Heart right ventricle (tissue), 16 donors: ENCODE measurements around the gene PDHA1. TPM values are rescaled to one million over a fixed set of nuclear protein-coding genes. Genes with fewer than 3 reads are reported as not detected.

Experiments
- ATAC-seq, 8 donors: fragments of 200-7000 bp; cut with Tn5 transposase; one replicate each; pipeline ENCODE4 v1.9.1; 2020; ENCODE audit warnings: mild to moderate bottlenecking in 8 of 8, moderate library complexity in 8 of 8, moderate number of reproducible peaks in 1 of 8
- DNase-seq, 2 donors: peaks; one replicate each; pipeline ENCODE4 v3.0.0-alpha.2; 2020
- H3K27ac ChIP-seq, 10 donors: fragments of 200-600 bp; sonication (generic) in 2 of 10; one replicate each; pipeline versions ENCODE4 v1.5.0 to v1.8.0; 2020 to 2022; ENCODE audit warnings: mild to moderate bottlenecking in 3 of 10
- H3K27me3 ChIP-seq, 7 donors: fragments of 200-600 bp; one replicate each; pipeline ENCODE4 v1.8.0; 2021 to 2022; ENCODE audit warnings: mild to moderate bottlenecking in 2 of 7
- H3K36me3 ChIP-seq, 9 donors: fragments of 200-600 bp; sonication (generic) in 1 of 9; one replicate each; pipeline versions ENCODE4 v1.5.0 to v1.8.0; 2020 to 2022; ENCODE audit warnings: mild to moderate bottlenecking in 2 of 9
- H3K4me1 ChIP-seq, 9 donors: fragments of 200-600 bp; sonication (generic) in 1 of 9; one replicate each; pipeline versions ENCODE4 v1.5.0 to v1.8.0; 2020 to 2022; ENCODE audit warnings: mild to moderate bottlenecking in 4 of 9
- H3K4me3 ChIP-seq, 10 donors: fragments of 200-600 bp; sonication (generic) in 2 of 10; one replicate each; pipeline versions ENCODE4 v1.5.0 to v1.8.0; 2020 to 2022; ENCODE audit warnings: mild to moderate bottlenecking in 7 of 10, moderate library complexity in 2 of 10
- H3K9me3 ChIP-seq, 11 donors: fragments of 200-600 bp in 10 of 11; sonication (generic) in 2 of 11; one replicate each; pipeline versions ENCODE4 v1.5.0 to v1.8.0; 2013 to 2022; ENCODE audit warnings: mild to moderate bottlenecking in 2 of 11, control low read depth in 1 of 11, moderate library complexity in 1 of 11
- WGBS, 2 donors: extraction: QIAGEN DNeasy Blood & Tissue Kit; methylation state at CpG; one replicate each; pipeline ENCODE4 v1.1.7; 2013; ENCODE audit warnings: inconsistent platforms in 1 of 2; 5-methylcytosine and 5-hydroxymethylcytosine counted together
- intact Hi-C, 10 donors: fragments of 100-400 bp; cut with DNase I; formaldehyde crosslinking; loops; one replicate each; pipeline versions ENCODE4 v1.11.1 to v1.14.2; 2022
- polyA plus RNA-seq, 2 donors: library from polyadenylated mRNA; stranded (reverse); fragments of 200-250 nt; gene quantifications; one replicate each; pipeline ENCODE4 v1.2.3, GENCODE V29; 2013
- total RNA-seq, 10 donors: library from RNA; stranded (reverse); fragmentation: NEBNext Ultra II Directional in 3 of 10; extraction: Animal tissue kit (Norgen Biotek cat#: 25700) in 3 of 10; gene quantifications; one replicate each; pipeline versions ENCODE4 v1.2.1 to v1.2.4, GENCODE V29; 2021 to 2023
- TF ChIP-seq, protein P1 (sequence below), 9 donors: fragments of 200-600 bp; sonication (generic) in 2 of 9; IDR thresholded peaks; one replicate each; pipeline versions ENCODE4 v1.5.0 to v1.8.0; 2021 to 2022; ENCODE audit warnings: antibody characterized with exemption in 9 of 9, mild to moderate bottlenecking in 5 of 9, moderate library complexity in 1 of 9
- donor health status: Arrhythmogenic right ventricular cardiomyopathy.
- donor health status: ischemic (EF 13 %, LVEDD 7.1; RV severe dilation, severe dysfunction).
- donor health status: healthy with polysubstance abuse.
- donor health status: DM: no; HTN: yes; CAD: no.
- donor health status: DM: no; HTN: no; CAD: no.
- donor health status: ischemic (EF 25% LVEDD 6.9; RV normal size, moderate dysfunction).
- donor health status: ischemic (EF 25% LVEDD 5.7; RV mildly dilated, moderate dysfunction).
- donor health status: healthy.
- donor health status: DM: yes; HTN: yes; CAD: no.
- donor health status: Ischemic cardiomyopathy.
- donor health status: ischemic (EF 35%, LVEDD 5.7; RV mildly dilated, moderate dysfunction).
- donor health status: nonischemic (EF 11% LVEDD 7.7; RV severe dilation, severe dysfunction).
- donor health status: DM: yes; HTN: yes; CAD: no.
- donor health status: PGD.
- donor health status: ischemic (EF 29% LVEDD 5.4; RV normal size, mild dysfunction).
- donor health status: nonischemic (EF 23%, LVEDD 6.1; RV moderate dilation, normal function).

Gene PDHA1
- total and polyA plus RNA-seq, 12 donors, result 867 to 1,411 (median 1,050) TPM

DNA sequence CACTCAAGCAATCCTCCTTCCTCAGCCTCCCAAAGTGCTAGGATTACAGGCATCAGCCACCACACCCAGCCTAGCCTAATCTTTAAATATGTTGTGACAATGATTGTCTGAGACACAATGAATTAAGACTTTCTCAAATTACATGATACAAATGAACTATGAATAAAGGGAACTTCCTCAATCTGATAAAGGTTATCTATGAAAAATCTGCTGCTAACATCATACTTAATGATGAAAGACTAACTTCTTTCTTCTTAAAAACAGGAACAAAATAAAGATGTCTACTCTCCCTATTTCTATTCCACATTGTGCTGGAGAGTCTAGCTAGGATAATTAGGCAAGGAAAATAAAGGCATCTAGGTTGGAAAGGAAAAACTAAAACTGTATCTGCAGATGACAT, 60.0 kb downstream of the PDHA1 start:
- TF ChIP-seq, protein P1, sequence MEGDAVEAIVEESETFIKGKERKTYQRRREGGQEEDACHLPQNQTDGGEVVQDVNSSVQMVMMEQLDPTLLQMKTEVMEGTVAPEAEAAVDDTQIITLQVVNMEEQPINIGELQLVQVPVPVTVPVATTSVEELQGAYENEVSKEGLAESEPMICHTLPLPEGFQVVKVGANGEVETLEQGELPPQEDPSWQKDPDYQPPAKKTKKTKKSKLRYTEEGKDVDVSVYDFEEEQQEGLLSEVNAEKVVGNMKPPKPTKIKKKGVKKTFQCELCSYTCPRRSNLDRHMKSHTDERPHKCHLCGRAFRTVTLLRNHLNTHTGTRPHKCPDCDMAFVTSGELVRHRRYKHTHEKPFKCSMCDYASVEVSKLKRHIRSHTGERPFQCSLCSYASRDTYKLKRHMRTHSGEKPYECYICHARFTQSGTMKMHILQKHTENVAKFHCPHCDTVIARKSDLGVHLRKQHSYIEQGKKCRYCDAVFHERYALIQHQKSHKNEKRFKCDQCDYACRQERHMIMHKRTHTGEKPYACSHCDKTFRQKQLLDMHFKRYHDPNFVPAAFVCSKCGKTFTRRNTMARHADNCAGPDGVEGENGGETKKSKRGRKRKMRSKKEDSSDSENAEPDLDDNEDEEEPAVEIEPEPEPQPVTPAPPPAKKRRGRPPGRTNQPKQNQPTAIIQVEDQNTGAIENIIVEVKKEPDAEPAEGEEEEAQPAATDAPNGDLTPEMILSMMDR (IDR thresholded peaks at IDR 0.05), result no peak
- Histone ChIP-seq H3K27ac (no peak overlapping the region), H3K4me3 (no peak overlapping the region), H3K9me3 (no peaks in the 10 kb centered on the region), H3K27me3 (peaks cover 0 to 4% (median 0%) of the 10 kb centered on the region in 7 donors), H3K36me3 (no peaks in the 10 kb centered on the region), H3K4me1 (no peaks in the 10 kb centered on the region)
- no peak for DNase-seq
- intact Hi-C loops, result no loop called here
- no peak for ATAC-seq

DNA sequence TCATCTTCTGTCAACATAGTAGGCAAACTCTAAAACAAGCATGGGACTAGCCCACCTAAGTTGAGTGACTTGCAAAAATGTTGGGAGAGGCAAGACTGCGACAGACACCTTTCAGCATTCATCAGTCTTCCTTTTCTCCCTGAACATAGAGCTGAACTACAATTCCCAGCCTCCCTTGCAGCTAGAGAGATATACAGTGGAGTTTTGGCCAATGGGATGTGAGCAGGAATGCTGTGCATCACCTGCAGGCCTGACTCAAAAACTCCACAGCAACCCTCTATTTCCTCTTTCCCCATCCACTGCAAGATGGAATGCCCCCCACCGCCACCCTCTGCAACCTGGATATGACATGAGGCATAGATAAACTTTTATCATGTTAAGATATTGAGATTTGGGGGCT, 66.5 kb downstream of the PDHA1 start:
- ATAC-seq (no peak), DNase-seq (no peak)
- no peak overlapping the region for H3K4me3 ChIP-seq
- no peaks in the 10 kb centered on the region for H3K36me3 ChIP-seq
- TF ChIP-seq, protein P1 (IDR thresholded peaks at IDR 0.05), result no peak
- intact Hi-C loops, result no loop called here
- H3K27ac ChIP-seq, result no peak overlapping the region
- H3K9me3 ChIP-seq, result peaks cover 0 to 7% (median 0%) of the 10 kb centered on the region in 11 donors
- H3K4me1 ChIP-seq, result no peaks in the 10 kb centered on the region
- WGBS, 2 donors, result 91 to 92% methylated on average over 2 of the region's 2 CpGs
- H3K27me3 ChIP-seq, result no peaks in the 10 kb centered on the region

Other genes with a start within 250 kb of the PDHA1 start
- under 1 TPM; 0.11 to 0.52 (median 0.25) TPM for gene ADGRG2, start 221.5 kb upstream of the PDHA1 start, total RNA-seq
- gene ADGRG2, start 221.5 kb upstream of the PDHA1 start, polyA plus RNA-seq, result under 1 TPM; 0.51 to 0.62 TPM
- under 1 TPM in 1 of 10 donors, not detected in 9; 0.13 TPM for gene MAP3K15, start 171.6 kb downstream of the PDHA1 start, total RNA-seq
- gene MAP3K15, start 171.6 kb downstream of the PDHA1 start, polyA plus RNA-seq, result under 1 TPM; 0.22 to 0.23 TPM